Tongue (tissue), 2 donors: ENCODE results near the gene SCFD2. TPM values are rescaled to one million over a fixed set of nuclear protein-coding genes. Genes with fewer than 3 reads are reported as not detected.

Source experiments
- small RNA-seq: library from RNA; depleted of rRNA; stranded (forward); fragments of <200 nt; gene quantifications from one replicate; pipeline ENCODE3, GENCODE V24; 2014; ENCODE audit warnings: low replicate concordance
- total RNA-seq: library from RNA; depleted of rRNA; stranded (reverse); fragments of >200 nt; gene quantifications from one replicate; pipeline ENCODE4 v1.2.3, GENCODE V29; 2014

SCFD2 gene
- total RNA-seq, 1 donor from 2014 or later, result 34.3 TPM

Small RNAs within 50 kb of the gene (small RNA-seq; reads per million reads assigned to genes)
- not detected for gene RNU6-310P

Other genes with a start within 250 kb of the SCFD2 start
- 66.2 TPM for gene FIP1L1, start 11.6 kb upstream of the SCFD2 start, total RNA-seq
- gene LNX1, start 225.4 kb upstream of the SCFD2 start, total RNA-seq, result 10.7 TPM